NT2/D1 (cell line): Measurements from ENCODE around the gene NCAN.

ENCODE experiments used
- DNase-seq: peaks from one replicate; pipeline ENCODE4 v3.0.0-alpha.2; 2011; ENCODE audit warnings: low read depth, low spot score
- H3K27me3 ChIP-seq: 2 replicates; pipeline ENCODE4 v1.6.0; 2011; ENCODE audit warnings: mild to moderate bottlenecking; ENCODE audit not compliant: insufficient read length, insufficient read depth
- H3K36me3 ChIP-seq: 2 replicates; pipeline ENCODE4 v1.6.1; 2011; ENCODE audit warnings: mild to moderate bottlenecking, low read length, mixed read lengths; ENCODE audit not compliant: insufficient read depth, insufficient read length
- H3K4me1 ChIP-seq: 2 replicates; pipeline ENCODE4 v1.5.1; 2011; ENCODE audit not compliant: insufficient read depth, insufficient read length
- H3K4me3 ChIP-seq: 2 replicates; pipeline ENCODE4 v1.5.1; 2011; ENCODE audit warnings: low read depth; ENCODE audit not compliant: insufficient read length
- H3K9ac ChIP-seq: 2 replicates; pipeline ENCODE4 v1.6.0; 2011; ENCODE audit warnings: low read depth; ENCODE audit not compliant: insufficient read length
- H3K9me3 ChIP-seq: 2 replicates; pipeline ENCODE4 v1.5.1; 2011; ENCODE audit warnings: mild to moderate bottlenecking, low read length; ENCODE audit not compliant: insufficient read depth
- SUZ12 ChIP-seq: IDR thresholded peaks from 2 replicates; pipeline ENCODE4 v1.6.1; 2011; ENCODE audit not compliant: insufficient read length, insufficient read depth; ENCODE audit errors: extremely low read depth
- YY1 ChIP-seq: IDR thresholded peaks from 2 replicates; pipeline ENCODE4 v1.6.1; 2011; ENCODE audit not compliant: insufficient read length, insufficient read depth
- ZNF274 ChIP-seq: IDR thresholded peaks from 2 replicates; pipeline ENCODE4 v1.6.1; 2011; ENCODE audit warnings: mild to moderate bottlenecking, low read depth, low read length

NCAN gene

DNA sequence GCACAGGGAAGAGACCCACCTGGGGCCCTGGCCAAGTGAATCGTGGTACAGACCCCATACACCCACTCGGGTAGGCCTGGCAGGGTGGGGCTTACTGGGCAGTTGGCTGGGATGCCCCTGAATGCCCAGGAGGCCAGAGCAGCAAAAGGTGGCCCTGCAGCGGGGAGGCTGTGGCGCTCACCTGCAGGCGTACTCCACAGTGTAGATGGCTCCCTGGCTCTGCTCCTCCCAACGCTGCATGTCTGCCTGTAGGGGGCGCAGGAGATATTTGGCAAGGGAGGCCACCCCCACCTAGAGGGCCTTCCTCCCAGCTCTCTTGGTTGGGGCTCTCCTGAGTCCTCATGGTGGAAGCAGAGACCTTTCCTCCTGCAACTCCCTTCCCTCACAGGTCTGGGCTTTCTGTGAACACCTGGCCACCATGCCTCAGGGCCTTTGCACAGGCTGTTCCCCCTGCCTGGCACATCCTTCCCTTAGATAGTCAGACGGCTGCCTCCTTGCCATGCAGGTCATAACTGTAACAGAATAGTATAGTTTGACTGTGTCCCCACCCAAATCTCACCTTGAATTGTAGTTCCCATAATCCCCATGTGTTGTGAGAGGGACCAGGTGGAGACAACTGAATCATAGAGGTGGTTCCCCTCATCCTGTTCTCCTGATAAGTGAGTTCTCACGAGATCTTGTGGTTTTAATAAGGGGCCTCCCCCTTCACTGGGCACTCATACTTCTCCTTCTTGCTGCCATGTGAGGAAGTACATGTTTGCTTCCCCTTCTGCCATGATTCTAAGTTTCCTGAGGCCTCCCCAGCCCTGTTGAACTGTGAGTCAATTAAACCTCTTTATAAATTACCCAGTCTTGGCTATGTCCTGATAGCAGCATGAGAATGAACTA, 25.7 kb upstream of the NCAN start:
- no peaks in the 10 kb centered on the region for H3K9me3 ChIP-seq
- DNase-seq: peak; percentile 67
- H3K27me3 ChIP-seq: no peaks in the 10 kb centered on the region
- no peak overlapping the region for H3K4me3 ChIP-seq
- TF ChIP-seq YY1 (peak; percentile 17), ZNF274 (no peak)
- H3K9ac ChIP-seq: peak overlapping the region; percentile 38
- H3K4me1 ChIP-seq: peaks cover 2% of the 10 kb centered on the region
- H3K36me3 ChIP-seq: peaks cover 62% of the 10 kb centered on the region

GRCh38 chr19:19186742-19187141, 25.0 kb upstream of the NCAN start:
- Histone ChIP-seq H3K36me3 (peaks cover 55% of the 10 kb centered on the region), H3K4me3 (no peak overlapping the region), H3K9me3 (no peaks in the 10 kb centered on the region), H3K27me3 (no peaks in the 10 kb centered on the region), H3K4me1 (peaks cover 2% of the 10 kb centered on the region), H3K9ac (no peak overlapping the region)
- no peak for DNase-seq
- no peak for TF ChIP-seq ZNF274
- no peak for TF ChIP-seq YY1
- no peak for TF ChIP-seq SUZ12

DNA sequence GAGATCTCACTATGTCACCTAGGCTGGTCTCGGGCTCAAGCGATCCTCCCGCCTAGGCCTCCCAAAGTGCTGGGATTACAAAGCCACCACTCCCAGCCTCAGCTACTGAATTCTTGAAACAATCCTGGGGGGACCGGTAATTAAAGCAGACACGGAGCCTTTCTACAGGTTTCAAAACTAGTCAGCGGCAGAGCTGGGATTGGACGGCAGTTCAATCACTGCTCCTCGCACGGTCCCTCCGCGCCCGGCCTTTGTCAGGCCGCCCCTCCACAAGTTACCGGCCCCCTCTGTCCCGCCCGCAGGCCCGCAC, 20.0 kb upstream of the NCAN start:
- H3K27me3 ChIP-seq: no peaks in the 10 kb centered on the region
- no peaks in the 10 kb centered on the region for H3K4me1 ChIP-seq
- TF ChIP-seq ZNF274 (no peak), SUZ12 (no peak), YY1 (no peak)
- peak overlapping the region; percentile 99 for H3K9ac ChIP-seq
- no peak for DNase-seq
- peaks cover 44% of the 10 kb centered on the region for H3K36me3 ChIP-seq
- peak overlapping the region; percentile 99 for H3K4me3 ChIP-seq
- H3K9me3 ChIP-seq: no peaks in the 10 kb centered on the region

- peak; percentile 48 for TF ChIP-seq YY1
- TF ChIP-seq SUZ12: no peak
- Histone ChIP-seq H3K9me3 (no peaks in the 10 kb centered on the region), H3K4me1 (no peaks in the 10 kb centered on the region), H3K36me3 (peaks cover 46% of the 10 kb centered on the region), H3K27me3 (no peaks in the 10 kb centered on the region), H3K4me3 (peak within 1 kb of the TSS; percentile 99), H3K9ac (peak within 1 kb of the TSS; percentile 99)
- DNase-seq: peak; percentile 99
Measured at GRCh38 chr19:19192078-19192882, 19.5 kb upstream of the NCAN start, which contains the start of the genes BORCS8 and RFXANK. BORCS8 (minus strand) TSS chr19:19192152; CDS start chr19:19192117, 35 bp downstream. RFXANK (plus strand) TSS chr19:19192258; CDS start chr19:19193947, 1,689 bp downstream.

DNA sequence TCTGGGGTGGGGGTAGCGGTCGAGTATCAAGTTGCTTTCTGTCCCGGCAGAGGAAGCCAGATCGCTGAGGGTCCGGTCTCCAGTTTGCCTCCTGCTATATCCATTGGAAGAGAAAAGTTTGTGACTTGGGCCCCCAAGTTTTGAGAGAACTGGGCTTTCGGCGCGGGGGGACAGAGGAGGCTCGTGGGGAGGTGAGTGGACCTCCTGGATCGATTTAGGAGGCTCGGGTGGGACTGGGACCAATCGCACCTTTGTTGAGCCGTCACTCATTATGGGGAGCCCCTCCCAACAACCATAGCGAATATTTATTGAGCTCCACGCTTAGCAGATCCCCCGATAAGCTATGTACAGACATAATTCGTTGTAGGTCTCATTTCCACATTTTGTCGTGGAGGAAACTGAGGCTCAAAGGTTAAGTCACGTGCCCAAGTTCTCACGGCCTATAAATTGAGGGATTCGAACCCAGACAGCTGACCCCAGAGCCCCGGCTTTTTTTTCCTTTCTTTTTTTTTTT, 18.8 kb upstream of the NCAN start:
- no peak for DNase-seq
- TF ChIP-seq ZNF274 (no peak), YY1 (no peak), SUZ12 (no peak)
- H3K9ac ChIP-seq: peak overlapping the region; percentile 82
- H3K4me1 ChIP-seq: no peaks in the 10 kb centered on the region
- H3K4me3 ChIP-seq: peak overlapping the region; percentile 92
- H3K36me3 ChIP-seq: peaks cover 50% of the 10 kb centered on the region
- no peaks in the 10 kb centered on the region for H3K27me3 ChIP-seq
- H3K9me3 ChIP-seq: no peaks in the 10 kb centered on the region

DNA sequence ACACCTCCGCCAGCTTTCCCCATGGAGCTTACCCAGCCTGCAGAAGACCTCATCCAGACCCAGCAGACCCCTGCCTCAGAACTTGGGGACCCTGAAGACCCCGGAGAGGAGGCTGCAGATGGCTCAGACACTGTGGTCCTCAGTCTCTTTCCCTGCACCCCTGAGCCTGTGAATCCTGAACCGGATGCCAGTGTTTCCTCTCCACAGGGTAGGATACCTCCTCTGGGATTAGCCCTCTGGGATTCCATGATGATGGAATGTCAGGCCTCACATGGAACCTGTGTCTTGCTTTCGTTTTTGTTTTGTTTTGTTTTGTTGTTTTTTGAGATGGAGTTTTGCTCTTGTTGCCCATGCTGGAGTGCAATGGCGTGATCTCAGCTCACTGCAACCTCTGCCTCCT, 17.8 kb upstream of the NCAN start:
- TF ChIP-seq SUZ12 (no peak), ZNF274 (no peak), YY1 (no peak)
- no peak overlapping the region for H3K4me3 ChIP-seq
- H3K9ac ChIP-seq: no peak overlapping the region
- no peak for DNase-seq
- no peaks in the 10 kb centered on the region for H3K27me3 ChIP-seq
- H3K9me3 ChIP-seq: no peaks in the 10 kb centered on the region
- no peaks in the 10 kb centered on the region for H3K4me1 ChIP-seq
- H3K36me3 ChIP-seq: peaks cover 54% of the 10 kb centered on the region
